Neuronal stem cell (in vitro differentiated cells): ENCODE measurements around the gene MITF.

ENCODE experiments used
- DNase-seq: peaks from one replicate; pipeline ENCODE4 v3.0.0-alpha.2; 2013; ENCODE audit warnings: low spot score
- H2AFZ ChIP-seq: one replicate; pipeline ENCODE4 v1.6.1; 2013; ENCODE audit warnings: mild to moderate bottlenecking, low read length, inconsistent platforms
- H2AK5ac ChIP-seq: 2 replicates; pipeline ENCODE4 v1.6.1; 2013; ENCODE audit warnings: low read depth, mild to moderate bottlenecking, inconsistent platforms, low read length, moderate library complexity, mixed read lengths
- H2BK120ac ChIP-seq: 2 replicates; pipeline ENCODE4 v1.6.1; 2013; ENCODE audit warnings: low read depth, mild to moderate bottlenecking, inconsistent platforms, low read length, moderate library complexity, mixed read lengths
- H2BK12ac ChIP-seq: one replicate; pipeline ENCODE4 v1.6.1; 2013; ENCODE audit warnings: low read length, inconsistent platforms
- H2BK15ac ChIP-seq: 2 replicates; pipeline ENCODE4 v1.6.1; 2013; ENCODE audit warnings: mild to moderate bottlenecking, low read length, inconsistent platforms, mixed read lengths
- H2BK5ac ChIP-seq: one replicate; pipeline ENCODE4 v1.6.1; 2013; ENCODE audit warnings: inconsistent platforms, mild to moderate bottlenecking, low read length, moderate library complexity
- H3K14ac ChIP-seq: one replicate; pipeline ENCODE4 v1.6.1; 2013; ENCODE audit warnings: low read length, inconsistent platforms
- H3K18ac ChIP-seq: 2 replicates; pipeline ENCODE4 v1.6.1; 2013; ENCODE audit warnings: low read length, inconsistent platforms
- H3K23ac ChIP-seq: 2 replicates; pipeline ENCODE4 v1.6.1; 2013; ENCODE audit warnings: low read depth, mild to moderate bottlenecking, mixed read lengths, low read length, inconsistent platforms; ENCODE audit not compliant: poor library complexity
- H3K27ac ChIP-seq: replicated peaks from 3 replicates; pipeline ENCODE4 v1.5.1; 2013; ENCODE audit warnings: low read length, inconsistent platforms
- H3K27me3 ChIP-seq, 3 experiments: 2 replicates each; pipeline ENCODE4 v1.6.1; 2013; ENCODE audit warnings: low read length in 3 of 3, mild to moderate bottlenecking in 2 of 3, inconsistent platforms in 1 of 3, low read depth in 1 of 3, mixed read lengths in 1 of 3, moderate library complexity in 1 of 3; ENCODE audit not compliant: control insufficient read depth in 3 of 3, insufficient read depth in 3 of 3
- H3K36me3 ChIP-seq, 2 donors: replicated peaks in 1 of 2; 2 replicates each; pipeline ENCODE4 v1.6.1; 2013; ENCODE audit warnings: low read length in 2 of 2; ENCODE audit not compliant: control insufficient read depth in 2 of 2, insufficient read depth in 2 of 2
- H3K4ac ChIP-seq: 2 replicates; pipeline ENCODE4 v1.6.1; 2013; ENCODE audit warnings: inconsistent platforms, mild to moderate bottlenecking, low read length, moderate library complexity
- H3K4me1 ChIP-seq, 2 donors: 1 replicate in 1 of 2; 2 replicates in 1 of 2; pipeline ENCODE4 v1.6.1; 2013; ENCODE audit warnings: low read length in 2 of 2, low read depth in 1 of 2; ENCODE audit not compliant: control insufficient read depth in 2 of 2, insufficient read depth in 1 of 2
- H3K4me2 ChIP-seq: one replicate; pipeline ENCODE4 v1.6.1; 2013; ENCODE audit warnings: mild to moderate bottlenecking, low read length, inconsistent platforms; ENCODE audit not compliant: insufficient read depth, poor library complexity, severe bottlenecking
- H3K4me3 ChIP-seq, 2 donors: 2 replicates each; pipeline ENCODE4 v1.5.1; 2013; ENCODE audit warnings: low read length in 2 of 2, mild to moderate bottlenecking in 2 of 2, inconsistent platforms in 1 of 2, moderate library complexity in 1 of 2
- H3K79me1 ChIP-seq: one replicate; pipeline ENCODE4 v1.6.1; 2013; ENCODE audit warnings: low read depth, mild to moderate bottlenecking, inconsistent platforms, low read length, moderate library complexity
- H3K9ac ChIP-seq: one replicate; pipeline ENCODE4 v1.6.1; 2013; ENCODE audit warnings: mild to moderate bottlenecking, low read depth, low read length, inconsistent platforms; ENCODE audit not compliant: poor library complexity
- H3K9me3 ChIP-seq, 2 donors: replicated peaks in 1 of 2; 2 replicates each; pipeline versions ENCODE3 to v1.6.1; 2013; ENCODE audit warnings: low read length in 2 of 2, mild to moderate bottlenecking in 2 of 2, inconsistent platforms in 1 of 2, low read depth in 1 of 2, mixed read lengths in 1 of 2, moderate library complexity in 1 of 2; ENCODE audit not compliant: control insufficient read depth in 2 of 2, insufficient read depth in 1 of 2
- H4K8ac ChIP-seq: one replicate; pipeline ENCODE4 v1.6.1; 2013; ENCODE audit warnings: low read depth, mild to moderate bottlenecking, inconsistent platforms, low read length, moderate library complexity
- H4K91ac ChIP-seq: one replicate; pipeline ENCODE4 v1.6.1; 2013; ENCODE audit warnings: low read length, low read depth, mild to moderate bottlenecking, inconsistent platforms; ENCODE audit not compliant: poor library complexity
- WGBS, 2 donors: extraction: QIAGEN DNeasy Blood & Tissue Kit; methylation state at CpG; one replicate each; pipeline ENCODE4 v1.1.7; 2013; ENCODE audit warnings: missing lambda C conversion rate in 2 of 2, mixed read lengths in 1 of 2; ENCODE audit not compliant: insufficient read length in 2 of 2, insufficient replicate concordance in 1 of 2; ENCODE audit errors: extremely low coverage in 2 of 2; 5-methylcytosine and 5-hydroxymethylcytosine counted together

The MITF gene

DNA sequence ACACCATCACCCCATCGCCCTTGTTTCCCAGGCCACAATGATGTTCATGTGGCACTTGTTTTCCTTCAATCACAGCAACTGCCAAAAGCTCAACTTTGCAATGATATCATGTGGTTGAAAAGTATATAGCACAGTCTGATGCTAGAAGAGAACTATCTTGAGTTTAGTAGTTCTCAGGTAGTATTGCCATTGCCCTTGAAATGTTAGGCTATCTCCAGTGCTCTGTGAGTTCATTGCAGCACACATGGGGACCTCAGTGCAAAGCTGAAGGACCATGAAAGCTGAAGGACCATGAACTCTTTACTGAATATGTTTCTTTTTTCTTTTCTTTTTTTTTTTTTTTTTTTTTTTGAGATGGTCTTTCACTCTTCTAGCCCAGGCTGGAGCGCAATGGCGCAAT is 224.4 kb downstream of the MITF start:
- no peak overlapping the region for H3K9ac ChIP-seq
- H4K91ac ChIP-seq: no peak overlapping the region
- no peak overlapping the region for H3K14ac ChIP-seq
- H3K36me3 ChIP-seq: no peaks in the 10 kb centered on the region
- H2AK5ac ChIP-seq: no peak overlapping the region
- no peak overlapping the region for H3K27ac ChIP-seq
- no peak overlapping the region for H2BK5ac ChIP-seq
- no peak overlapping the region for H3K18ac ChIP-seq
- no peak overlapping the region for H2BK15ac ChIP-seq
- H3K4ac ChIP-seq: no peak overlapping the region
- no peak overlapping the region for H2AFZ ChIP-seq
- no CpG with 5 or more reads among the region's 3 CpGs for WGBS, 2 donors
- H3K4me3 ChIP-seq: no peak overlapping the region
- no peak overlapping the region for H3K4me2 ChIP-seq
- H3K23ac ChIP-seq: no peak overlapping the region
- H3K9me3 ChIP-seq: no peaks in the 10 kb centered on the region
- no peaks in the 10 kb centered on the region for H3K79me1 ChIP-seq
- no peak for DNase-seq
- H2BK12ac ChIP-seq: no peak overlapping the region
- H4K8ac ChIP-seq: no peak overlapping the region
- no peaks in the 10 kb centered on the region for H3K4me1 ChIP-seq
- no peak overlapping the region for H2BK120ac ChIP-seq
- H3K27me3 ChIP-seq: no peaks in the 10 kb centered on the region

- Histone ChIP-seq H4K8ac (no peak overlapping the region), H3K79me1 (no peaks in the 10 kb centered on the region), H3K9ac (no peak overlapping the region), H3K4me3 (no peak overlapping the region), H3K36me3 (no peaks in the 10 kb centered on the region), H4K91ac (no peak overlapping the region), H2AFZ (no peak overlapping the region), H3K4me1 (no peaks in the 10 kb centered on the region), H3K9me3 (no peaks in the 10 kb centered on the region), H2BK15ac (no peak overlapping the region), H3K27me3 (no peaks in the 10 kb centered on the region), H2BK120ac (no peak overlapping the region), H3K18ac (no peak overlapping the region), H3K27ac (no peak overlapping the region), H2AK5ac (no peak overlapping the region), H3K23ac (no peak overlapping the region), H3K14ac (no peak overlapping the region), H3K4ac (no peak overlapping the region), H3K4me2 (no peak overlapping the region), H2BK12ac (no peak overlapping the region), H2BK5ac (no peak overlapping the region)
- no peak for DNase-seq
- no CpG with 5 or more reads among the region's 6 CpGs for WGBS, 2 donors
Measured at GRCh38 chr3:69967156-69967555, 227.9 kb downstream of the MITF start.

- no peak overlapping the region for H2BK15ac ChIP-seq
- H4K8ac ChIP-seq: no peak overlapping the region
- H3K4me2 ChIP-seq: no peak overlapping the region
- H3K23ac ChIP-seq: no peak overlapping the region
- no peak overlapping the region for H2AFZ ChIP-seq
- no peak overlapping the region for H3K4me3 ChIP-seq
- H3K9me3 ChIP-seq: no peaks in the 10 kb centered on the region
- no peak overlapping the region for H3K9ac ChIP-seq
- H4K91ac ChIP-seq: no peak overlapping the region
- no peaks in the 10 kb centered on the region for H3K79me1 ChIP-seq
- no peak for DNase-seq
- no peak overlapping the region for H3K4ac ChIP-seq
- H3K36me3 ChIP-seq: no peaks in the 10 kb centered on the region
- H3K4me1 ChIP-seq: no peaks in the 10 kb centered on the region
- no peak overlapping the region for H2BK120ac ChIP-seq
- H3K27ac ChIP-seq: no peak overlapping the region
- no peak overlapping the region for H3K14ac ChIP-seq
- WGBS, 2 donors: no CpG with 5 or more reads among the region's 5 CpGs
- H2BK5ac ChIP-seq: no peak overlapping the region
- no peak overlapping the region for H2AK5ac ChIP-seq
- no peak overlapping the region for H2BK12ac ChIP-seq
- no peak overlapping the region for H3K18ac ChIP-seq
- no peaks in the 10 kb centered on the region for H3K27me3 ChIP-seq
Measured at GRCh38 chr3:69970827-69971226, 231.6 kb downstream of the MITF start.

DNA sequence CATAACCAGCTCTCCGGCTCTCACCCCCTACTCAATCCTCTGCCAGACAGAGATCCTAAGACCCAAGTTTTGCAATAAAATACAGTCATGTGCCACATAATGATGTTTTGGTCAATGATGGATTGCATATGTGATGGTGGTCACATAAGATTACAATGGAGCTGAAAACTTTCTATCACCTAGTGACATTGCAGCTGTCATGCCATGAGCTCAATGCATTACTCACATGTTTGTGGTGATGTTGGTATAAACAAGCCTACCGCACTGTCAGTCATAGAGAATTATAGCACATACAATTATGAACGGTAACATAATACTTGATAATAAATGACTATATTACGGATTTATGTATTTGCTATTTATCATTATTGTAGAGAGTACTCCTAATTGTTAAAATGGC is 233.4 kb downstream of the MITF start:
- Histone ChIP-seq H2AK5ac (no peak overlapping the region), H2BK15ac (no peak overlapping the region), H3K9me3 (no peaks in the 10 kb centered on the region), H3K79me1 (no peaks in the 10 kb centered on the region), H3K9ac (no peak overlapping the region), H4K8ac (no peak overlapping the region), H3K4ac (no peak overlapping the region), H2BK12ac (no peak overlapping the region), H3K27me3 (no peaks in the 10 kb centered on the region), H3K27ac (no peak overlapping the region), H2BK120ac (no peak overlapping the region), H3K4me2 (no peak overlapping the region), H3K14ac (no peak overlapping the region), H3K36me3 (no peaks in the 10 kb centered on the region), H2BK5ac (no peak overlapping the region), H4K91ac (no peak overlapping the region), H3K4me1 (no peaks in the 10 kb centered on the region), H3K18ac (no peak overlapping the region), H2AFZ (no peak overlapping the region), H3K4me3 (no peak overlapping the region), H3K23ac (no peak overlapping the region)
- no peak for DNase-seq
- WGBS, 2 donors: no CpG with 5 or more reads among the region's 4 CpGs
